CD4-positive, alpha-beta memory T cell (primary cell): ENCODE results near the gene HSF5. TPM values are rescaled to one million over a fixed set of nuclear protein-coding genes. Genes with fewer than 3 reads are reported as not detected.
"Not testable (repeated sequence)": the region's sequence is repeated elsewhere in the genome, so short reads cannot be mapped to it uniquely, and the experiment has no call there.

Experiments used
- CTCF ChIA-PET: fragments of 350-600 bp; sonication (Branson Sonifier 250); formaldehyde crosslinking; loops from one replicate; lab custom pipeline; 2021; ENCODE audit warnings: inconsistent platforms; ENCODE audit not compliant: partially characterized antibody; lab: Charles Lee
- POLR2A ChIA-PET: fragments of 350-600 bp; sonication (Branson Sonifier 250); formaldehyde crosslinking; loops from one replicate; lab custom pipeline; 2021; ENCODE audit not compliant: partially characterized antibody; lab: Charles Lee
- DNase-seq, 5 donors: peaks; one replicate each; pipeline versions ENCODE4 v3.0.0 to v3.0.0-alpha.2; 2020 to 2022; ENCODE audit warnings: mixed read lengths in 1 of 5
- H3K27ac ChIP-seq: one replicate; pipeline ENCODE4 v1.7.0; 2013; ENCODE audit warnings: low read depth, low read length
- H3K27me3 ChIP-seq: 2 replicates; pipeline ENCODE4 v1.7.0; 2013; ENCODE audit warnings: mild to moderate bottlenecking, low read length, moderate library complexity; ENCODE audit not compliant: insufficient read depth
- H3K36me3 ChIP-seq: 2 replicates; pipeline ENCODE4 v1.7.0; 2013; ENCODE audit warnings: mild to moderate bottlenecking, low read length, moderate library complexity; ENCODE audit not compliant: insufficient read depth
- H3K4me1 ChIP-seq: 2 replicates; pipeline ENCODE4 v1.7.0; 2013; ENCODE audit warnings: mild to moderate bottlenecking, low read length, moderate library complexity; ENCODE audit not compliant: insufficient read depth
- H3K4me3 ChIP-seq, 2 donors: one replicate each; pipeline ENCODE4 v1.7.0; 2013; ENCODE audit warnings: low read length in 2 of 2, mild to moderate bottlenecking in 1 of 2
- H3K9me3 ChIP-seq, 2 donors: one replicate each; pipeline ENCODE4 v1.7.0; 2013; ENCODE audit warnings: low read length in 2 of 2, control low read depth in 1 of 2; ENCODE audit not compliant: control insufficient read depth in 1 of 2
- H3K27ac Mint-ChIP-seq, 7 donors: one replicate each; pipeline ENCODE4 v1.8.0; 2020 to 2021; ENCODE audit warnings: mixed read lengths in 7 of 7, mild to moderate bottlenecking in 6 of 7, inconsistent platforms in 3 of 7, moderate library complexity in 3 of 7
- H3K27me3 Mint-ChIP-seq, 2 donors: one replicate each; pipeline ENCODE4 v1.8.0; 2020 to 2021; ENCODE audit warnings: mixed read lengths in 2 of 2
- H3K36me3 Mint-ChIP-seq, 2 donors: one replicate each; pipeline ENCODE4 v1.8.0; 2020 to 2021; ENCODE audit warnings: mixed read lengths in 2 of 2, inconsistent platforms in 1 of 2, mild to moderate bottlenecking in 1 of 2
- H3K4me1 Mint-ChIP-seq, 4 donors: one replicate each; pipeline ENCODE4 v1.8.0; 2020 to 2021; ENCODE audit warnings: mixed read lengths in 4 of 4, mild to moderate bottlenecking in 1 of 4
- H3K4me3 Mint-ChIP-seq, 8 donors: one replicate each; pipeline ENCODE4 v1.8.0; 2020 to 2021; ENCODE audit warnings: mixed read lengths in 8 of 8, mild to moderate bottlenecking in 7 of 8, moderate library complexity in 6 of 8, inconsistent platforms in 3 of 8
- H3K9me3 Mint-ChIP-seq, 8 donors: one replicate each; pipeline ENCODE4 v1.8.0; 2020 to 2021; ENCODE audit warnings: mixed read lengths in 8 of 8, mild to moderate bottlenecking in 5 of 8, inconsistent platforms in 3 of 8, moderate library complexity in 1 of 8
- intact Hi-C: fragments of 100-400 bp; cut with micrococcal nuclease; formaldehyde crosslinking; loops from one replicate; pipeline ENCODE4 v1.15.1; 2023
- polyA plus RNA-seq, 2 donors: library from polyadenylated mRNA; unstranded; fragments of 300-500 nt; fragmentation: Illumina TruSeq; gene quantifications; one replicate each; pipeline ENCODE4 v1.2.3, GENCODE V29; 2021
- total RNA-seq, 2 experiments: library from RNA; stranded (reverse); gene quantifications; one replicate each; pipeline ENCODE4 v1.2.3, GENCODE V29; 2021

Gene HSF5
- total and polyA plus RNA-seq, 4 experiments from 2014 or later: 0.84 to 2.4 (median 1.7) TPM

DNA sequence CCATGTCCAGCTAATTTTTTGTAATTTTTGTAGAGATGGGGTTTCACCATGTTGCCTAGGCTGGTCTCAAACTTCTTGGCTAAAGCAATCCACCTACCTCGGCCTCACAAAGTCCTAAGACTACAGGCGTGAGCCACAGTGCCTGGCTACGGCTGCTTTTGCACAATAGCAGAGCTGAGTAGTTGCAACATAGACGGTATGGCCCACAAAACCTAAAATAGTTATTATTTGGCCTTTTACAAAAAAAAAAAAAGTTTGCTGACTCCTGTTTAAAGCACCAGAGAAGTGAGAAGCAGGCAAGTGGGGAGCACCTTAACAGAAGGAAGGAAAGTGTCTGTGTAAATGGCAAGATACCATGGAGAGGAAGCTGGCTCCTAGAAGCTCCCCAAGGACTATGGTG, 5.3 kb upstream of the HSF5 start:
- no peak for DNase-seq
- intact Hi-C loops: no loop called here
- Histone ChIP-seq H3K27ac (no peak overlapping the region), H3K27me3 (no peaks in the 10 kb centered on the region), H3K9me3 (no peaks in the 10 kb centered on the region), H3K36me3 (peaks cover 57% of the 10 kb centered on the region), H3K4me1 (no peaks in the 10 kb centered on the region), H3K4me3 (no peak overlapping the region)
- Mint-ChIP-seq H3K4me3 (no peak overlapping the region), H3K36me3 (peaks cover 64 to 77% of the 10 kb centered on the region in 2 donors), H3K4me1 (peaks cover 0 to 6% (median 4%) of the 10 kb centered on the region in 4 donors), H3K27me3 (no peaks in the 10 kb centered on the region), H3K9me3 (no peaks in the 10 kb centered on the region), H3K27ac (peak overlapping the region in 1 of 7 donors; percentile 16)
- POLR2A ChIA-PET: interaction anchor here (0.8 to 1.4 kb wide), 3 partner anchors 13 to 166 kb away, joined by 3 to 4 read pairs (median 3); no protein-coding TSS in a partner anchor
- CTCF ChIA-PET: interaction anchor here (0.8 to 1.4 kb wide), 2 partner anchors 21 to 176 kb away, joined by 3 to 5 read pairs; no protein-coding TSS in a partner anchor

DNA sequence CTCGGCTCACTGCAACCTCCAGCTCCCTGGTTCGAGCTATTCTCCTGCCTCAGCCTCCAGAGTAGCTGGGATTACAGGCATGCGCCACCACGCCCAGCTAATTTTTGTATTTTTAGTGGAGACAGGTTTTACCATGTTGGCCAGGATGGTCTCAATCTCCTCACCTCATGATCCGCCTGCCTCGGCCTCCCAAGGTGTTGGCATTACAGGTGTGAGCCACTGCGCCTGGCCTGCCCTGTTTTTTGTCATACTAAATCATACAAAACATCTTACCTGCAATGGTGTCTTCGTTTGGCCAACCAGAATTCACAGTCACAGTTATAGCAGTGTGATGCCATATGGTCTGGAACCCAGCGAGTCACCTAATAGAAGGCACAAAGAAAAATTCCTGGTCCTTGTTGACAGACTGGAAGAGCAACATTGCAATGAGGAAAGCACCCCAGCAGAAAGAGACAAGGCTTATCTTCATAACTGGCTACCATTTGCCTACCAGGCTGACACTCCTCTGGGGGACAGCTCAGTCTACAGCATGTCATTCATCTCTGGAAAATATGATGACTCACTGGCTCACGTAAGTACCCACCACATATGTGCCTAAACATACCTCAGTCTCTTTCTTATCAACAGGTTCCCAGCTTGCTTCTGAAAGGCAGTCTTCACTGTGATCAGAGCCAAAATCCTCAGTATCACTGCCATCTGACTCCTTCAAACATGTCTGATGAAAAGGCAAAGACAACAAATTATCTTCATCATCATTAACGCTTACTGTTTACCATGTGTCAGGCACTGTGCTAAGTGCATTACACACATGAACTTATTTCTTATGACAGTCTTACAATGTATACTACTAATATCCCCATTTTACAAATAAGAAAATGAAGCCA, 4.3 kb upstream of the HSF5 start:
- DNase-seq: no peak
- Histone ChIP-seq H3K4me1 (no peaks in the 10 kb centered on the region), H3K9me3 (no peaks in the 10 kb centered on the region), H3K27ac (no peak overlapping the region), H3K36me3 (peaks cover 55% of the 10 kb centered on the region), H3K4me3 (no peak overlapping the region), H3K27me3 (no peaks in the 10 kb centered on the region)
- ChIA-PET CTCF (interaction anchor here (0.8 to 1.4 kb wide), 2 partner anchors 22 to 175 kb away, joined by 3 to 5 read pairs; no protein-coding TSS in a partner anchor), POLR2A (interaction anchor here (0.8 to 1.4 kb wide), 3 partner anchors 14 to 165 kb away, joined by 3 to 4 read pairs (median 3); no protein-coding TSS in a partner anchor)
- H3K9me3 Mint-ChIP-seq: no peaks in the 10 kb centered on the region
- H3K4me3 Mint-ChIP-seq: no peak overlapping the region
- peaks cover 0 to 4% (median 4%) of the 10 kb centered on the region in 4 donors for H3K4me1 Mint-ChIP-seq
- intact Hi-C loops: no loop called here
- peak overlapping the region in 2 of 7 donors; percentile 4 to 32 for H3K27ac Mint-ChIP-seq
- peaks cover 55 to 70% of the 10 kb centered on the region in 2 donors for H3K36me3 Mint-ChIP-seq
- H3K27me3 Mint-ChIP-seq: no peaks in the 10 kb centered on the region

DNA sequence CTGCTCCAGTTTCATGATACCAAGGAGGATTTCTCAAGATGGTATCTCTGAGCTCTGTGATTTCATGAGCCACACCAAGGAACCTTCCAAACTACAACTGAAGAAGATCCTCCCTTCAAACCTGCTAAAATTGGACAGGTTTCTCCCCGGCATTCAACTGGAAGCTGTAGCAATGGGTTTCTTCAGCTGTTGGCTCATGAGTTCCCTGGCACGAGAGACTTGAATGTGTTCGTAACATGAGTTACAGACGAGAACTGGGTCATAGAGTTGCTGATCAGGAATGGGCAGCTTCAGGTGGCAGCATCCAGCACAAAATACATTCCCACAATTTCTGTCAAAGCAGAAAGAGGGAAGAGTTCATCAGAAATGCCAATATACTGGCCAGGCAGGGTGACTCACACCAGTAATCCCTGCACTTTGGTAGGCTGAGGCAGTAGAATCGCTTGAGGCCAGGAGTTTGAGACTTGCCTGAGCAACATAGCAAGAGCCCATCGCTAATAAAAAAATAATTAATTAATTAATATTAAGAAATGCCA, 3.4 kb upstream of the HSF5 start:
- Histone ChIP-seq H3K27me3 (no peaks in the 10 kb centered on the region), H3K4me1 (peaks cover 4% of the 10 kb centered on the region), H3K36me3 (peaks cover 51% of the 10 kb centered on the region), H3K27ac (no peak overlapping the region), H3K9me3 (no peaks in the 10 kb centered on the region), H3K4me3 (no peak overlapping the region)
- ChIA-PET POLR2A (interaction anchor here (1.1 kb wide), 1 partner anchor 11 kb away, joined by 3 read pairs; no protein-coding TSS in a partner anchor), CTCF (interaction anchor here (0.7 kb wide), 1 partner anchor 242 kb away, joined by 3 read pairs; no protein-coding TSS in a partner anchor)
- Mint-ChIP-seq H3K4me3 (no peak overlapping the region), H3K9me3 (no peaks in the 10 kb centered on the region), H3K4me1 (peaks cover 0 to 9% (median 6%) of the 10 kb centered on the region in 4 donors), H3K27me3 (no peaks in the 10 kb centered on the region), H3K27ac (peak overlapping the region in 1 of 7 donors; percentile 35), H3K36me3 (peaks cover 49 to 61% of the 10 kb centered on the region in 2 donors)
- intact Hi-C loops: no loop called here
- DNase-seq: no peak

DNA sequence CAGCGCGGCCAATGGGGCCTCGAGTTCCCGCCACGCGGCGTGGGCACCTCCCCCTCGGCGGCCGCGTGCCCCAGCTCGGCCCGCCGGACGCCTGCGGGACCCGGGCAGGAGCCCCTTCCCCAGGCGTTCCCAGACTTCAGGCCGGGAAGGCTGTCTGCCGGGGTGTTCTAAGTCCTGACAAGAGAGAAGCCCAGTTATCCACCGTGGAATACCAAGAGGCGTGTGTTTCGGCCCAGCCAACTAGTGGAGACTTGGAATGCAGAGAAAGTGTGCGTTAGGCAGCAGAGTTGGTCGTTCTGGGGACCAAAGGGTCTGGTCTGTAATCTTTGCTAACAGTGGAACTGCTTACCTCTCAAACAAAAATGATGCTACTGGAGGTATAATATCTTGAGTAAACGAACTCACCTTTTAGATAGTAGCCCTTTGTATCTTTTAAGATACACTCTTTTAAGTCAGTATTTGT, 251 bp upstream of the HSF5 start:
- Histone ChIP-seq H3K27ac (no peak overlapping the region), H3K9me3 (no peaks in the 10 kb centered on the region), H3K4me1 (peaks cover 4% of the 10 kb centered on the region), H3K36me3 (peaks cover 26% of the 10 kb centered on the region), H3K27me3 (no peaks in the 10 kb centered on the region), H3K4me3 (no peak overlapping the region)
- Mint-ChIP-seq H3K27me3 (no peaks in the 10 kb centered on the region), H3K4me1 (peaks cover 5 to 15% (median 5%) of the 10 kb centered on the region in 4 donors), H3K4me3 (peak overlapping the region; percentile 45 to 77 (median 58)), H3K27ac (peak overlapping the region in 4 of 7 donors; percentile 15 to 68 (median 26)), H3K9me3 (no peaks in the 10 kb centered on the region), H3K36me3 (peaks cover 26 to 34% of the 10 kb centered on the region in 2 donors)
- intact Hi-C loops: no loop called here
- ChIA-PET POLR2A (interaction anchor here (0.5 to 1.7 kb wide), 17 partner anchors 14 to 720 kb away, joined by 3 to 20 read pairs (median 6); partner anchors contain the start of genes MTMR4, RNF43, SUPT4H1 and TSPOAP1), CTCF (interaction anchor here (0.5 to 3.5 kb wide), 24 partner anchors 9 to 516 kb away, joined by 3 to 41 read pairs (median 4); partner anchors contain the start of genes MTMR4, RNF43 and SUPT4H1)
- no peak for DNase-seq

DNA sequence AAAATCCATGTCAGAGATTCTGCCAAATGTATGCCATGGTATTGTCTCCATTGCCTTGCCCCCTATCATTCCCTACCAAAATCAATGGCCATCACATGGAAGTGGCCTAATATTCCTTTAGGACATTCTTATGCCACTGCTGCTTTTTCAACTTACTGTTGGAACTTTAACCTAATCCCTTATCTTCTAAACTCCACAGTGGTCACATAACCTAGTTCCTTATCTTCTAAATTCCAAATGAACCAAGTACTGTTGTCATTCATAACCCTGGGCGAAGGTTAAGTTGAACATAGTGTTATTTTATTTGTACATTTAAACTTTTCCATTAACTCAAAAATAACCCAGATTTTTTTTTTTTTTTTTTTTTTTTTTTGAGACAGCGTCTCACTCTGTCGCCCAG, 3.6 kb downstream of the HSF5 start:
- no peaks in the 10 kb centered on the region for H3K27me3 Mint-ChIP-seq
- H3K27me3 ChIP-seq: no peaks in the 10 kb centered on the region
- no peaks in the 10 kb centered on the region for H3K9me3 Mint-ChIP-seq
- H3K4me3 ChIP-seq: no peak overlapping the region
- intact Hi-C loops: no loop called here
- DNase-seq: no peak
- H3K27ac Mint-ChIP-seq: peak overlapping the region in 2 of 7 donors; percentile 10 to 75
- H3K9me3 ChIP-seq: no peaks in the 10 kb centered on the region
- H3K4me3 Mint-ChIP-seq: no peak overlapping the region
- POLR2A ChIA-PET: no interaction called here
- no peaks in the 10 kb centered on the region for H3K36me3 ChIP-seq
- peaks cover 4% of the 10 kb centered on the region for H3K4me1 ChIP-seq
- CTCF ChIA-PET: no interaction called here
- H3K4me1 Mint-ChIP-seq: peaks cover 5 to 16% (median 5%) of the 10 kb centered on the region in 4 donors
- no peak overlapping the region for H3K27ac ChIP-seq
- H3K36me3 Mint-ChIP-seq: peaks cover 8 to 11% of the 10 kb centered on the region in 2 donors

DNA sequence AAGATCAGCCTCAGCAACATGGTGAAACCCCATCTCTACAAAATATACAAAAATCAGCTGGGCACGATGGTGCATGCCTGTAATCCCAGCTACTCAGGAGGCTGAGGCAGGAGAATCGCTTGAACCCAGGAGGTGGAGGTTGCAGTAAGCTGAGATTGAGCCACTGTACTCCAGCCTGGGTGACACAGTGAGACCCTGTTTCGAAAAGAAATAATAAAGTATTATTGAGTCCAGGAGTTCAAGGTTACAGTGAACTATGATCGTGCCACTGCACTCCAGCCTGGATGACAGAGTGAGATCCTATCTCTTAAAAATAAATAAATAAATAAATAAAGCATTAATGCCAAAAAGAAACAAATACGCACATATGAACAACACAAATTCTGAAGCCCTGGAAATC, 6.4 kb downstream of the HSF5 start:
- CTCF ChIA-PET, H3K9me3 ChIP-seq, H3K4me3 ChIP-seq, H3K27me3 Mint-ChIP-seq, H3K36me3 ChIP-seq, H3K4me1 ChIP-seq, H3K27ac Mint-ChIP-seq, H3K27ac ChIP-seq, H3K27me3 ChIP-seq, H3K9me3 Mint-ChIP-seq, H3K4me3 Mint-ChIP-seq, POLR2A ChIA-PET, H3K36me3 Mint-ChIP-seq, DNase-seq, intact Hi-C loops: not testable (repeated sequence)
- H3K4me1 Mint-ChIP-seq: peaks cover 0 to 11% (median 5%) of the 10 kb centered on the region in 4 donors

DNA sequence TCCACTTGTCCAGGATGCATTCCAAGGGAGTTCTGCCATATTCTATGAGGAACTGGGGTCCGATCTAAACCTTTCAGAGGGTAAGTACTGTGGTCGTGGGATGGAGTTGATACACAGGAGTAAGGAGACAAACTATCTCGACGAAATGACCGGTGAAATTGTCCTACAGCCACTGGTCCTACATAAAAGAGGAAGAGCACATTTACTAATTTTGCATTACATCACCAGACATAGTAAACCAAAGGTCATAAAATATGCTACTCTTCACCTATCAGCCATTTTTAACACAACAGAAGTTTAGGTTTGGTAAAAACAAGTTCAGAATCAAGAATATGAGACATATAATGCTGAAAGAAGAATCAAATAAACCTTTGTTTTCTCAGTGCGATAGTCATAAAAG, 8.1 kb downstream of the HSF5 start:
- Histone ChIP-seq H3K36me3 (no peaks in the 10 kb centered on the region), H3K4me3 (no peak overlapping the region), H3K4me1 (no peaks in the 10 kb centered on the region), H3K27ac (no peak overlapping the region), H3K9me3 (no peaks in the 10 kb centered on the region), H3K27me3 (no peaks in the 10 kb centered on the region)
- DNase-seq: no peak
- Mint-ChIP-seq H3K27me3 (no peaks in the 10 kb centered on the region), H3K36me3 (peaks cover 13% of the 10 kb centered on the region in 2 donors), H3K27ac (no peak overlapping the region), H3K9me3 (no peaks in the 10 kb centered on the region), H3K4me1 (peaks cover 0 to 7% (median 4%) of the 10 kb centered on the region in 4 donors), H3K4me3 (no peak overlapping the region)
- CTCF ChIA-PET: no interaction called here
- POLR2A ChIA-PET: no interaction called here
- intact Hi-C loops: no loop called here
